ENCODE measurements around the gene REXO1.

Gene REXO1

GRCh38 chr19:1859331-1859781 is 11.1 kb upstream of the REXO1 start:
- no peak for DNase-seq

DNA sequence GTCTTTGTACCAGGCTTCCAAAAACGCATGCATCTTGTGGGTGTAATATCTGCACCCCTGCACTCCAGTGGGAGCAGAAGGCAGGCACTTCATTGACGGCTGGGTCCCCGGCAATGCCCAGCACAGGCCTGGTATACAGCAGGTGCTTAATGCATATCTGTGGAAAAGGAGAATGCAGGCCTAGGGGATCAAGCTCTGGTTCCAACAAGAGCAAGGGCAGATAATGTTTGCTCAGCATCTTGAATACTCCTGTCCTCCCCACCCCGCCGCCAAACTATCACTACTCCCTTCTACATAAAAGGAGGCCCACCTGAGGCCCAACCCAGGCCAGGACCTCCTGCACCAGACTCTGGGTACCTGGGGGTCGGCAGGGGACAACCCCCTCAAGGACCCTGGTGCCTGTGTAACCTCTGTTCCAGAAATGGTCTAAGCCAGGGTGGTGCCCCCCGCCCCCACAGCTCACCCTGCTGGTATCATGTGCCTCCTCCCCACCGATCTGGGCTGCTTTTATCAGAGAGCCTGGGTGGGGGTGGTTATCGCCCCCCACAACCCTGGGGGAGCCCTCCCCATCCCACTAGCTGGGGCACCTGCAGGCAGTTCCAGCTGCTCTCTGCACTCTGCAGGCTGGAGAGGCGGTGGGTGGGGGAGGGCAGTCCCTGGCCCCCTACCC is 10.3 kb upstream of the REXO1 start:
- DNase-seq, result no peak

DNA sequence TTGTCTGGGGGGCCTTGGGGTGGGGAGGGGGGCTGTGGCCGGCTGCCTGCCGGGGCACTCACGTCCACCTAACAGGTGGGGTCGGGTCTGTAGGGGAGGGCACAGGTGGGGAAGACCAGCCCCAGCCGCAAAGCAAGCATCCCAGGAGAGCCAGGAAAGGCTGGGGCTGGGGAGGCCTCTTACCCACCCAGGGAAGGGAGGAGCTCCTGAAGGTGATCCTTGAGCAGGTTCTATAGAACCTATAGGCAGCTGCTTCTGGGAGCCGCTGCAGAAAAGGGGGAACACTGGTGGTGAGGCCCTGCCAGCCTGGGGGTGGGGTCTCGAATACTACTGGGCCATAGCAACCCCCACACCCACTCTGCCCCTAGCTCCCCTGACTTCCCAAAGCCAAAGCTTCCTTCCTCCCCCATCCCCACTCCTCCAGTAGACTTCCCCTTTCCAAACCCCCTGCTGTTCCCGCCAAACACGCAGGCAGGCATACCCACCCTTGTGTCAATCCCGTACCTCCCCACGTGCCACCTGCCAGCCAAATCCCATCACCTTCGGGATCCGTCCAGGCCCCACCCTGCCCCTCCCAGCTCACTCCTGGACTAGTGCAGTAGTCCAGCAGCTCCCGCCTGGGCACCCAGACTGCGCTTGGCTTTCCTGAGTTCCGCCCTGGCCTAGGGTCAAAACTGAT is 9.5 kb upstream of the REXO1 start:
- no peak for DNase-seq

DNA sequence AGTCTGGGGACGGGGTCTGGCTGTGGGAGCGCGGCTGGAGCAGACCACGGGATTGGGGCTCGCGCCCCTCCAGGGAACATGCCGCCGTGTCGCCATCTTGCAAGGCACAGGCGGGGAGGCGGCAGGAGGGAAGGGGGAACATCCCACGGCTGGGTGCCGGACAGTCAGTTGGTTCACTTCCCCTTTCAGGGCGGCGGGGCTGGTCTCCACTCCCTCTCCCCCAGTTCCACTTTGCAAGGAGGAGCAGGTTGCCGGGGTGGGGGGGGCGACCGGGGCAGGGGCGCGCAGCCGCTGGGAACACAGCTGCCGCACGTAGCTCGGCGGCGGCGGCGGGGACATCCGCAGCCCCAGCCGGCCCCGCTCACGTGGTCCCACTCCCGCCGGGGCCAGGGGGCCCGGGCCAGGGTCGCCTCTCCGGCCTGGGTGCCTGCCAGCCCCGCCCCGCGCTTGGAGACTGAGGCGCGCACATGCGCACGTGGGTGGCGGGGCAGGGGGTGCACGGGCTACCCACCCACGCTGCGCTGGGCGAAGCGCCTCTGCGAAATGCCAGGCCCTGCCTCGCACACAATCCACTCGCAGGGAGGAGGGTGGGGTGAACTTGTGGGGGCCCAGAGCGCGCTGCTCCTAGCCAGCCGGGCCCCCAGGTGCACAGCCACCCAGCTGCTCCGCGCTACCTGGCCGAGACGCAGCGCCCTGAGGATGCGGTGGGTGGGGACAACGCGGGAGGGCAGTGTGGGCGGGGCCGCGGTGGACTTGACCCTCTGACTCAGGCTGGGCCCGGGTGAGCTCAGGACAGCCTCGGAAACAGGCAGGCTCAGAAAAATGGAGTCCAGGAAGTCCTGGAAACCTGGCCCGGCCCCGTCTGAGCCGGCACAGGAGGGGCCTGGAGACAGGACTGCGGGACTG is 8.7 kb upstream of the REXO1 start:
- peak; percentile 52 for DNase-seq

GRCh38 chr19:1856345-1856697 is 8.0 kb upstream of the REXO1 start:
- DNase-seq, result no peak

GRCh38 chr19:1855828-1856255 is 7.6 kb upstream of the REXO1 start:
- DNase-seq, result no peak

- peak; percentile 49 for DNase-seq
Measured at GRCh38 chr19:1855040-1855827, 7.0 kb upstream of the REXO1 start.

- no peak for DNase-seq
Measured at GRCh38 chr19:1854542-1855039, 6.3 kb upstream of the REXO1 start.

- no peak for DNase-seq
Measured at GRCh38 chr19:1854039-1854541, 5.8 kb upstream of the REXO1 start.

DNA sequence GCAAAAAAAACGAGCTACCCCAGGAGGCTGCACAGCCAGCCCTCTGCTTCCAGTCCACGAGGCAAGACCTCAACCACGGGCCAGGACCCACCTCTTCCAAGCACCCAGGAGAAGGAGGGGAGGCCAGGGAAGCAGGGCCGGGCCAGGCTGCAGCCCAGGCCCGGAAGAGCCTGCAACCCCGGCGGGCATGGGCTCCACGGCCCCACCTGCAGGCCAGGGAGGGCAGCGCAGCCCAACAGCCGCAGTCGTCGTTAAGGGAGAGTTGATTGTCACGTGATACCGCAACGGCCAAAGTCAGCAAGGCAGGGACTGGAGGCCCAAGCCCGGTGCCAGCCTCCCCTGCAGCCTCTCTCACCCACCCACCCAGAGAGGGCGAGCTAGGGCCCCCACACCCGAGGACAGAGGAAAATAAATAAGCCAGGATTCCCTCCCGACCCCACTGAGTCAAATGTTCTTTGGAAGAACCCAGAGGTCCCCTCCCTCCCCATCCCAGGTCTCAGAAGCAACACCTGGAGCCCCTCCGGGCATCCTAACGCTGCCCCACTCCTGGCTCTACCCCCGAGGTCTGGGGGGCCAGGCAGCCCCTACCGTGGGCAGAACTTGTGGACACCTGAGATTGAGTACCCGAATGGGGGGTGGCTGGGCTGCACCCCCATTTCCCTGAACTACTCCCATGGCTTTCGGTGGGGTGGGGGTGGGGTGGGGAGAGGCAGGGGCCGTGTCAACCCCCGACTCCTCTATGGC is 5.2 kb upstream of the REXO1 start:
- peak; percentile 65 for DNase-seq

- no peak for DNase-seq
Measured at GRCh38 chr19:1852581-1853128, 4.4 kb upstream of the REXO1 start.

- DNase-seq, result peak; percentile 72
Measured at GRCh38 chr19:1851654-1852580, 3.6 kb upstream of the REXO1 start.

GRCh38 chr19:1850809-1851653 is 2.7 kb upstream of the REXO1 start:
- no peak for DNase-seq

DNA sequence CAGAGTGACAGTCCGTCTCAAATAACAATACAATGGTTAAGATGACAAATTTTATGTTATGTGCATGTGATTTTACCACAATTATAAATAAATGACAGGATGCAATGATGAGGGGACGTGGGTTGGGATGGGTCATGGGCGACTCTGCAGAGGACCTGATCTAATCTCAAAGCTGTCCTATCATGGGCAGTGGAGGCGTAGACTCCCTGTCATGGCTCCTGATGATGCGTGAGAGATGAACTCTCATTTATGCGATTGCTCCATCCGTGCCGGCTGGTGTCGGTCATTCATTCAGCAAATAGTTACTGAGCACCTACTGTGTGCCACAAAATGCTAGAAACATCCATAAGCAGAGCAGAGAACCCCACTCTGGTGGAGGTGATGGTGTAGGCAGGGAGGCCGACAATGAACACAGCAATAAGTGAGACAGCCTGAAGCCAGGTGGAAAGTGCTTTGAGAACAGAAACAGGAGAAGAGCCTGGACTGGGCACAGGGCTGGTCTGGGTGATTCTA is 1.7 kb upstream of the REXO1 start:
- no peak for DNase-seq

DNA sequence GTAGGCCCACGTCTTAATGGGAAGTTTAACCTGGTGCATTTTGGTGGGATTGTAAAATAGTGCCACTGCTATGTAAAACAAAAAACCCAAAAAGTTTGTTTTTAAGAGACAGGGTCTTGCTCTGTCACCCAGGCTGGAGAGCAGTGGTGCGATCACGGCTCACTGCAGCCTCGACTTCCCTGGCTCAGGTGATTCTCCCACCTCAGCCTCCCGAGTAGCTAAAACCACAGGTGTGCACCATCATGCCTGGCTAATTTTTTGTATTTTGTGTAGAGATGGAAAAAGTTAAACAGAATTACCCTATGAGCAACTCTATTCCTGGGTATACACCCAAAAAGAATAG is 820 bp upstream of the REXO1 start:
- DNase-seq, result no peak

DNA sequence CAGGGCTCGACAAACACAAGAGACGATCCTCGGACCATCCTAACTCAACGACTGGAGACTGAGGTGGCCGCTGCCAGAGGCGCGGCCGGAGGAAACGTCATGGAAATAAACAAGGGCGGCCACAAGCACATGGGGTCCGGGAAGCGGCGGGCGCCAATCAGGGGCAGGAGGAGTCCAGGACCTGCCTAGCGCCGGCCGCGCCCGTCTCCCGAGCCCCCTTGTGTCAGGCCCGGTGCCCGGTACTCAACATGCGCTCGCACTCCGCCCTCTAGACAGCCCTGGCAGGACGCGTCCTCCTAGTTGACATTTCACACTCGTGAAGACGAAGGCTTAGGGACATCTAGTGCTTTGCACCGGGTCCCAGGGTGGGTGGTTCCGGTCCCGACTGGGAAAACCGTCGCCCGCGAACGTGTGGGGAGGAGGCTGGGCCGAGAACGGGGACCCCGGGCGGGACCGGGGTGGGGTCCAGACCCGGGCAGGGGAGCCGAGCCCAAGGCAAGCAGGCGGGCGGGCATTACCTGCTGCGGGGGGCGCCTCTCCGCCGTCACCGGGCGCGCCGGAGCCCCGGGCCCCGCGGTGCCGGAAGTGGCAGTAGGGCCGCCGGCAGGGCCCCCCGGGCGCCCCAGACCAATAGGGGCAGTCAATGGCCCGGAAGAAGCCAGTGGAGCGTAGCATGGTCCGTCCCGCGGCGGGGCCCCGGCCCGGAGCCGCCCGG is 442 bp downstream of the REXO1 start:
- DNase-seq, result no peak

DNA sequence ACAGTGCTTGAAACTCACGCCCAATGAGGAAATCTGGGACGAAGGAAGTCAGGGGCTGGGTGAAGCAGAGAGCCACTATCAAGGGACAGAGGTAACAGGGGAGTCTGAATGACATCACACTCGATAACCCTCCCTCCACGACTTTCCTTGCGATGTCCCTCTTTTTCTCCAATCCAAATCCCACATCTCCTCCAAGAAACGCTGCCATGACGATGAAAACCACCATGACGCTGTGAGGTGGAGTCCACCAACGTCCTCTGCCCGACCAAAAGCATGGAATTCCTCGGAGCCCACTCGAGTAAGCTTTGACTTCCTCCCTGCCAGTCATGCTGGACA is 967 bp downstream of the REXO1 start:
- no peak for DNase-seq

DNA sequence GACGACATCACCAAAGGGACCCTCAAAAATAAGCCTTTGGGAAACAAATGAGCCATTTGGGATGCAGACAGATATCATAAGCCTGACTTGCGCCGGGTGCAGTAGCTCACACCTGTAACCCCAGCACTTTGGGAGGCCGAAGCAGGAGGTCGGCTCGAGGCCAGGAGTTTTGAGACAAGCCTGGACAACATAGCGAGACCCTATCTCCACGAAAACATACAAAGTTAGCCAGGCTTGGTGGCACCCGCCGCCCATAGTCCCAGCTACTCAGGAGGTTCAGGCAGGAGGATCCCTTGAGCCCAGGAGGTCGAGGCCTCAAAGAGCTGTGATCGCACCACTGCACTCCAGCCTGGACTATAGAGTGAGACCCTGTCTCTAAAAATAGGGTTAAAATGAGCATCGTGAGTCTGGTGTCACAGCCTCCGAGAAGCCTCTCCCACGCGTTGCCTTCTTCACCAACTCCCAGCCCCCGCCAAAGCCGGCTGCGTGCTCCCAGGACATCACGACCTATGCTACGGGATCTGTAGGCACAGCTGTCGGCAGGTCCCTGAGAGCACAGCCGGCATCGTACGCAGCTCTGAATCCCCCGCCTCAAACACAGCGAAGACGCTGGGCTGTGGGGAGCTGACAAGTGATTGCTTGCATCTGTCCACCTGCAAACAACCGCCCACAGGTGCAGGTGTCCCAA is 1.6 kb downstream of the REXO1 start:
- DNase-seq, result no peak

Data from activated T-cell treated with anti-CD3 and anti-CD28 coated beads for 4 hours (primary cell).